K562 (cell line): ENCODE measurements around the gene DZIP3. TPM values are rescaled to one million over a fixed set of nuclear protein-coding genes. Genes with fewer than 3 reads are reported as not detected.

Experiments
- ATAC-seq: fragments of 200-7000 bp; cut with Tn5 transposase; 3 replicates; pipeline ENCODE4 v1.9.1; 2020; ENCODE audit warnings: moderate library complexity
- BruUV-seq: library from RNA; stranded (reverse); fragments of 400-500 nt; replicated peaks from 2 replicates; lab custom pipeline; 2021; lab: Mats Ljungman, UMichigan
- CTCF ChIA-PET: fragments of 300-600 bp; formaldehyde crosslinking; extraction: SDS; loops from one replicate; lab custom pipeline; 2021; ENCODE audit warnings: low intra/inter-chr PET ratio; lab: Yijun Ruan, JAX
- POLR2A ChIA-PET: fragments of 300-600, 350-650 bp; sonication (Branson Sonifier 250); formaldehyde crosslinking; extraction: SDS; loops from one replicate; lab custom pipeline; 2021; ENCODE audit warnings: antibody characterized with exemption, inconsistent platforms; lab: Yijun Ruan, JAX
- DNase-seq, 4 experiments: peaks; one replicate each; pipeline versions ENCODE4 v3.0.0 to v3.0.0-alpha.2; 2011 to 2018; ENCODE audit warnings: low spot score in 3 of 4, mixed read lengths in 3 of 4; ENCODE audit errors: extremely low read depth in 1 of 4
- FAIRE-seq: peaks from 2 replicates; lab custom pipeline; 2011; peaks lifted over from hg19 to GRCh38; lab: Jason Lieb, UNC
- H2AFZ ChIP-seq: 2 replicates; pipeline ENCODE4 v1.6.0; 2011; ENCODE audit warnings: low read depth, low read length, control low read depth, inconsistent platforms
- H3K27ac ChIP-seq: fragments of 200-600 bp; 3 replicates; pipeline ENCODE4 v1.8.0; 2011; ENCODE audit warnings: low read depth, mild to moderate bottlenecking, control low read depth, inconsistent platforms, low read length, moderate library complexity, mixed read lengths; ENCODE audit errors: extremely low read depth
- H3K27me3 ChIP-seq, 2 experiments: fragments of 300-600 bp in 1 of 2; 2 replicates in 1 of 2; 3 replicates in 1 of 2; pipeline versions ENCODE4 v1.6.0 to v1.8.0; 2011; ENCODE audit warnings: inconsistent platforms in 2 of 2, low read length in 2 of 2, mild to moderate bottlenecking in 1 of 2, mixed read lengths in 1 of 2, moderate library complexity in 1 of 2; ENCODE audit not compliant: control insufficient read depth in 2 of 2, insufficient read depth in 2 of 2
- H3K36me3 ChIP-seq: fragments of 300-600 bp; 3 replicates; pipeline ENCODE4 v1.8.0; 2011; ENCODE audit warnings: mild to moderate bottlenecking, low read length, inconsistent platforms; ENCODE audit not compliant: control insufficient read depth, insufficient read depth
- H3K4me1 ChIP-seq, 2 experiments: fragments of 200-600 bp in 1 of 2; replicated peaks in 1 of 2; 2 replicates in 1 of 2; 3 replicates in 1 of 2; pipeline versions ENCODE4 v1.5.1 to v1.8.0; 2011; ENCODE audit warnings: inconsistent platforms in 2 of 2, low read length in 2 of 2, mild to moderate bottlenecking in 1 of 2, mixed read lengths in 1 of 2, moderate library complexity in 1 of 2; ENCODE audit not compliant: control insufficient read depth in 2 of 2, insufficient read depth in 2 of 2
- H3K4me2 ChIP-seq: 2 replicates; pipeline ENCODE4 v1.6.1; 2011; ENCODE audit warnings: low read length, control low read depth, inconsistent platforms, mixed read lengths; ENCODE audit not compliant: insufficient read depth
- H3K4me3 ChIP-seq: fragments of 200-600 bp; sonication (generic), shearing (Covaris generic); 2 replicates; pipeline ENCODE4 v1.5.1; 2016; ENCODE audit warnings: control low read depth, inconsistent platforms
- H3K79me2 ChIP-seq: fragments of 200-600 bp; 3 replicates; pipeline ENCODE4 v1.8.0; 2011; ENCODE audit warnings: low read length, inconsistent platforms; ENCODE audit not compliant: control insufficient read depth, insufficient read depth
- H3K9ac ChIP-seq, 2 experiments: 2 replicates each; pipeline versions ENCODE4 v1.6.0 to v1.6.1; 2011; ENCODE audit warnings: low read depth in 2 of 2, low read length in 2 of 2, control low read depth in 1 of 2, inconsistent platforms in 1 of 2, mild to moderate bottlenecking in 1 of 2, mixed read lengths in 1 of 2; ENCODE audit not compliant: insufficient read depth in 1 of 2
- H3K9me1 ChIP-seq: one replicate; pipeline ENCODE4 v1.6.0; 2011; ENCODE audit warnings: inconsistent platforms, mild to moderate bottlenecking, low read length, moderate library complexity; ENCODE audit not compliant: control insufficient read depth, insufficient read depth
- H3K9me3 ChIP-seq: replicated peaks from 2 replicates; pipeline ENCODE4 v1.5.1; 2011; ENCODE audit warnings: low read depth, low read length, inconsistent platforms; ENCODE audit not compliant: control insufficient read depth, insufficient read depth
- H4K20me1 ChIP-seq: replicated peaks from 2 replicates; pipeline ENCODE4 v1.6.1; 2011; ENCODE audit warnings: low read length, inconsistent platforms, mixed read lengths; ENCODE audit not compliant: control insufficient read depth, insufficient read depth
- CEBPG ChIP-seq, 3 experiments: fragments of 200-800 bp in 1 of 3; sonication (Bioruptor generic) in 1 of 3; sonication (generic) in 1 of 3; formaldehyde crosslinking in 1 of 3; IDR thresholded peaks in 2 of 3; conservative IDR thresholded peaks in 1 of 3; 2 replicates each; pipeline versions ENCODE4 v1.6.1 to v1.8.0; 2016 to 2022; ENCODE audit warnings: missing compliant biosample characterization in 2 of 3, missing genetic modification characterization in 2 of 3, mild to moderate bottlenecking in 1 of 3, missing genetic modification reagents in 1 of 3
- CTBP1 ChIP-seq: fragments of 450-650 bp; IDR thresholded peaks from 2 replicates; pipeline ENCODE4 v1.6.1; 2016; ENCODE audit warnings: borderline replicate concordance
- ETS2 ChIP-seq: IDR thresholded peaks from 2 replicates; pipeline ENCODE4 v1.6.1; 2016; ENCODE audit warnings: borderline replicate concordance, missing genetic modification characterization, mild to moderate bottlenecking, moderate library complexity, missing compliant biosample characterization; ENCODE audit not compliant: poor library complexity, severe bottlenecking
- GATAD2A ChIP-seq: fragments of 450-650 bp; IDR thresholded peaks from 2 replicates; pipeline ENCODE4 v1.6.1; 2017
- RBM22 ChIP-seq: fragments of 200-400 bp; formaldehyde crosslinking; IDR thresholded peaks from 2 replicates; pipeline ENCODE4 v1.6.1; 2018; ENCODE audit warnings: low read length, low read depth; ENCODE audit not compliant: poor library complexity, severe bottlenecking
- RFX1 ChIP-seq: fragments of 450-650 bp; IDR thresholded peaks from 2 replicates; pipeline ENCODE4 v1.6.1; 2016; ENCODE audit warnings: mild to moderate bottlenecking, moderate library complexity
- RREB1 ChIP-seq: fragments of 250-450 bp; sonication (Bioruptor Pico); IDR thresholded peaks from 2 replicates; pipeline ENCODE4 v1.4.0; 2020
- XRCC3 ChIP-seq: fragments of 450-650 bp; IDR thresholded peaks from 2 replicates; pipeline ENCODE4 v1.6.1; 2017; ENCODE audit warnings: mild to moderate bottlenecking, moderate library complexity
- ZNF133 ChIP-seq: fragments of 250-450 bp; sonication (Bioruptor Pico); IDR thresholded peaks from 2 replicates; pipeline ENCODE4 v1.4.0; 2020; ENCODE audit warnings: mild to moderate bottlenecking
- ZNF217 ChIP-seq: sonication (generic); formaldehyde crosslinking; IDR thresholded peaks from 2 replicates; pipeline ENCODE4 v1.8.0; 2022; ENCODE audit warnings: mild to moderate bottlenecking, missing genetic modification reagents
- ZNF668 ChIP-seq: fragments of 250-450 bp; sonication (Bioruptor Pico); IDR thresholded peaks from 2 replicates; pipeline ENCODE4 v1.8.0; 2022; ENCODE audit warnings: mild to moderate bottlenecking, inconsistent platforms
- WGBS: fragments of 100-300 bp; shearing (Covaris generic); methylation state at CpG from one replicate; pipeline ENCODE4 v1.1.6; 2016; ENCODE audit warnings: low coverage, mixed read lengths; ENCODE audit not compliant: insufficient coverage; ENCODE audit errors: missing lambda C conversion rate; 5-methylcytosine and 5-hydroxymethylcytosine counted together
- in situ Hi-C: fragments of 300-500 bp; cut with MboI; formaldehyde crosslinking; loops from 4 replicates; pipeline ENCODE4 v1.15.0; 2018; ENCODE audit warnings: inconsistent platforms, mixed read lengths
- intact Hi-C: fragments of 100-400 bp; cut with micrococcal nuclease; formaldehyde crosslinking; loops from 2 replicates; pipeline ENCODE4 v1.14.2; 2022
- polyA plus RNA-seq, 8 experiments: library from polyadenylated mRNA; depleted of rRNA in 4 of 8; stranded (reverse) in 5 of 8; unstranded in 3 of 8; fragments of >200 nt; fragmentation: Nextera tagmentation in 2 of 8; fragmentation: Illumina TruSeq in 1 of 8; extraction: Ambion mirVana in 2 of 8; extraction: Trizol in 1 of 8; gene quantifications; 2 replicates each; pipeline versions ENCODE4 v1.2.1 to v1.2.3, GENCODE V29; 2011 to 2014; ENCODE audit warnings: inconsistent platforms in 1 of 8, missing spikeins in 1 of 8
- total RNA-seq, 7 experiments: library from RNA; depleted of rRNA in 6 of 7; stranded (reverse); fragments of >200 nt in 6 of 7; fragmentation: Illumina TruSeq in 2 of 7; extraction: Trizol in 2 of 7; gene quantifications; 2 replicates each; pipeline versions ENCODE4 v1.2.1 to v1.2.3, GENCODE V29; 2011 to 2021; ENCODE audit warnings: low replicate concordance in 1 of 7

Gene DZIP3
- total and polyA plus RNA-seq, 9 of the 15 experiments (the other 6 are each of a cell fraction or from before 2014, with no cell fraction given): 3.5 to 9.7 (median 5.7) TPM

- no peak for TF ChIP-seq CEBPG (CRISPR knock-in tag; IDR thresholded peaks at IDR 0.05)
- TF ChIP-seq CEBPG (tag; conservative IDR thresholded peaks at IDR 0.05 in 1 of 2, IDR thresholded peaks at IDR 0.05 in 1 of 2): no peak
- TF ChIP-seq ZNF217 (CRISPR knock-in tag): no peak
- TF ChIP-seq GATAD2A: no peak
- TF ChIP-seq ETS2 (tag): no peak
- TF ChIP-seq ZNF668 (CRISPR knock-in tag): no peak
- TF ChIP-seq RBM22: no peak
- no peak for TF ChIP-seq XRCC3
- TF ChIP-seq RFX1: no peak
Observed at GRCh38 chr3:108713816-108714215, 124.3 kb downstream of the DZIP3 start (continued).

DNA sequence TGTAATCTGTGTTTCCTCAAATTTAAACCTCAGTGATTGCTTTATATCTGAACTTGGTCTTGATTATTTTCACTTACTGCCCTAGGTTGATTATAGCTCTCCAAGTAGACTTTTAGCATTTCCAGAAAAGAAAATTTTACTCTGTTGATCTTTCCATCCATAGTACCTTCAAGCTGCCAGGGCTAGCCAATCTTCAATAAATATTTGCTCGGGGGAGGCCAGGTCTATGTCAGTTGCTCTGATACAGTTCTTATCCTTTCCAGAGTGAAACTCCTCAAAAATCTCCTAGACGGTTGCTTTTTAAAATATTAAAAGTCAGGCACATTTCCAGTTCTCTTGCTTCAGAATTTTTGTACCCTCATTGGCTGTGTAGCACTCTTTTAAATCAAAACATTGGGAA lies 128.9 kb downstream of the DZIP3 start:
- WGBS: 0% methylated on average over 2 of the region's 2 CpGs
- Histone ChIP-seq H3K4me1 (no peaks in the 10 kb centered on the region), H3K4me3 (no peak overlapping the region), H3K79me2 (no peaks in the 10 kb centered on the region), H4K20me1 (no peaks in the 10 kb centered on the region), H2AFZ (no peak overlapping the region), H3K36me3 (no peaks in the 10 kb centered on the region), H3K9me3 (no peaks in the 10 kb centered on the region), H3K27ac (no peak overlapping the region), H3K4me2 (no peak overlapping the region), H3K27me3 (peaks cover 0 to 5% of the 10 kb centered on the region in 2 experiments; a peak in 2 of 5 replicates), H3K9ac (no peak overlapping the region), H3K9me1 (no peaks in the 10 kb centered on the region)
- BruUV-seq: no TSS peak
- in situ Hi-C loops: no loop called here
- TF ChIP-seq ZNF133 (CRISPR knock-in tag): no peak
- no peak for TF ChIP-seq RREB1 (CRISPR knock-in tag)
- no peak for TF ChIP-seq CTBP1
- DNase-seq (no peak), ATAC-seq (no peak), FAIRE-seq (no peak)
- POLR2A ChIA-PET: no interaction called here
- intact Hi-C loops: no loop called here
- CTCF ChIA-PET: no interaction called here
